GM12801 (cell line): ENCODE results near the gene RTP1.

Source experiments
- CTCF ChIP-seq: IDR thresholded peaks from one replicate; pipeline ENCODE4 v1.5.1; 2011; ENCODE audit warnings: control low read depth; ENCODE audit not compliant: insufficient read length; ENCODE audit errors: extremely low read depth

RTP1 gene

GRCh38 chr3:187205683-187206082, 8.4 kb downstream of the RTP1 start:
- TF ChIP-seq CTCF, result no peak

DNA sequence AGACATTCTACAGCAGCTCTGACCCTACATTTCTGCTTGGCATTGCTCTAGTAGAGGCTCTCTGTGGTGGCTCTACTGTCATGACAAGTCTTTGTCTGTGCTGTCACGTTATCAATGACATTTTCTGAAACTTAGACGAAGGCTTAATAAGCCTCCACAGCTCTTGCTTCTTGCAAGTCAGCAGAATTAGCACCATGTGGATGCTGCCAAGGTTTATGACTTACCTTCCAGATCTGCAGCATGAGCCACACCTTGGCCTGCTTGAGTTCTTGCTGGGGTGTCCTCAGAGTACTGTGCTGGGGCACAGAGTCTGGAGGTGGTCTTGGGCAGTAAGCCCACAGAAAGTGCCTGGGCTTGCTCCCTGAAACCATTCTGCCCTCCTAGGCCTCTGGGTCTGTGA, 9.8 kb downstream of the RTP1 start:
- TF ChIP-seq CTCF, result no peak

DNA sequence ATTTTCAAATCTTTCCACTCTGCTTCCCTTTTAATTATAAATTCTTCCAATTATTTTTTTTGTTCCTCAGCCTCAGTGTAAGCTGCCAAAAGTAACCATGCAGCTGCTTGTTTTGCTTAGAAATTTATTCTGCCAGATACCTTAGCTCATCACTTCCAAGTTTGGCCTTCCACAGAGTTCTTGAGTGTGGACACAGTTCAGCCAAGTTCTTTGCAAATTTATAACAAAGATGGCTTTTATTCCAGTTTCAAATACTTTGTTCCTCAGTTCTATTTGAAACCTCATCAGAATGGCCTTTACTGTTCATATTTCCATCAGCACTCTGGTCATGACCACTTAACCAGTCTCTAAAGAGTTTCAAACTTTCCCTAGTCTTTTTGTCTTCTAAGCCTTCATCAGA, 10.3 kb downstream of the RTP1 start:
- TF ChIP-seq CTCF, result no peak

DNA sequence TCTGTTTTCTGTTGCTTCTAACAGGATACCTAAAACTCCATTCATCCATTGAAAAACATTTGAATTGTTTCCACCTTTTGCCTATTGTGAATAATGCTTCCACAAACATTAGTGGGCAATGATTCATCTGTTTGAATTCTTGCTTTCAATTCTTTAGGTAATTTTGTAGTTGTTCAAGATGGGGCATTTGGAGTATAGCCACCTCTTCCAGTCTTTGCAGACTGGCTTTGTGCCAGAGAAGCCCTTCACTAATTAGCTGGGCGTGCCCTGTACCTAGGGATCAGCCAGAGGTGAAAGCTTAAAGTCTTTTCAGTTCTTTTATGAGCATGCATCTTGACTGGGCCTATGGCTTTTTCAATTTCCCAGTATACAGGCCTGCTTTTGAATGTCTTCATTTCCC, 10.9 kb downstream of the RTP1 start:
- TF ChIP-seq CTCF, result no peak

DNA sequence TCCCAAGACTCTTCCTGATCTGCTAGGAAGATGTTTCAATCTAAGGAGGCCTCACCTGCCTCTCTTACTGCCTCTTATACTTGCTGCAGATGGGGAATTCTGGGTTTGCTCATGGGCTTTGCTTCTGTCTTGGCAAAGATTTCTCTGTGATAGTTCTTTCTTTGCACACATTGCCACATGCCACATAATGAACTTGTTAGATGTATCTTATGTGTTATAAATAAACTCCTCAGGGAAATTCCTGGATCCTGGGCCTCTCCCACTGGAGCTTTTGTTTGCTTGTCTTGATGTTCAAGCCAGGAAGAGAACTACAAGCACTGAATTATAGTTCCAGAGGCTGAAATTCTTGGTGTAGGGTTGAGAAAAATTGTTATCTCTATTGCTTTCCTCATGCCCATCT, 12.2 kb downstream of the RTP1 start:
- no peak for TF ChIP-seq CTCF

DNA sequence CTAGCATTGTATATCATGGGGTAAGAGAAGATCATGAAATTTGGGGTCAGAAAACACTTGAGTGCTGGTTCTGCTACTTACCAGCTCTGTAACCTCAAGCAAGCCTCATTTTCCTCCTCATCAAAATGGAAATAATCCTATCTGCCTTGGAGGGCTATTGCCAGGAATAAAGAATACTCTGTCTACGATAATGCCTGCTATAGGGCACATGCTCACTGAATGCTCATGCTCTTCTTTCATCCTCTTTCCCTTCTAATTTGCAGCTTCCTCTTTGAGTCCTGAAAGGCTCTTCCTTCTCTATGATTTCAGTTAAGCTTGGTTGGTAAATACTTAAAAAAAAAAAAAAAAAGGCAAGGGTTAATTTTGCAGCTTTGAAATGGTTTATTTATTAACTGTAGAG, 12.8 kb downstream of the RTP1 start:
- TF ChIP-seq CTCF, result no peak

- TF ChIP-seq CTCF, result no peak
Measured at GRCh38 chr3:187210545-187211327, 13.4 kb downstream of the RTP1 start.
